ENCODE measurements around the gene ELOVL6. TPM values are rescaled to one million over a fixed set of nuclear protein-coding genes. Genes with fewer than 3 reads are reported as not detected.

Gene ELOVL6
- total and polyA plus RNA-seq, 2 of the 4 experiments (the other 2 are of a cell fraction), result 17.9 to 19.0 TPM

- Histone ChIP-seq H4K91ac (ENCODE audit: insufficient read depth, low read depth, low read length) (no peak overlapping the region), H2BK20ac (ENCODE audit: low read depth, low read length) (no peak overlapping the region), H3K4me2 (ENCODE audit: low read depth, low read length) (no peak overlapping the region), H3K56ac (ENCODE audit: extremely low read depth, insufficient read depth, low read length) (no peak overlapping the region), H2AK9ac (replicated peaks; ENCODE audit: low read depth, low read length, poor library complexity) (no peak overlapping the region), H3K14ac (replicated peaks; ENCODE audit: low read depth, low read length) (no peak overlapping the region), H3K9me1 (ENCODE audit: insufficient read depth, low read length) (no peaks in the 10 kb centered on the region), H4K5ac (ENCODE audit: low read depth, low read length) (no peak overlapping the region), H4K20me1 (ENCODE audit: insufficient read depth, low read length) (no peaks in the 10 kb centered on the region), H2BK15ac (ENCODE audit: low read depth, low read length) (no peak overlapping the region), H3K9me3 (ENCODE audit: control insufficient read depth, insufficient read depth, low read length) (no peaks in the 10 kb centered on the region), H3K79me1 (ENCODE audit: low read depth in 1 of 2, low read length in 2 of 2) (no peaks in the 10 kb centered on the region), H3K4me1 (ENCODE audit: control insufficient read depth, insufficient read depth, low read length) (no peaks in the 10 kb centered on the region), H2AK5ac (ENCODE audit: low read depth, low read length) (no peak overlapping the region), H4K8ac (ENCODE audit: low read depth in 2 of 2, low read length in 2 of 2) (no peak overlapping the region), H3K27ac (ENCODE audit: insufficient read depth, low read length) (no peak overlapping the region), H2AFZ (replicated peaks; ENCODE audit: low read length, poor library complexity) (no peak overlapping the region), H2BK120ac (ENCODE audit: low read depth, low read length) (no peak overlapping the region), H3K9ac (ENCODE audit: low read depth, low read length) (no peak overlapping the region), H2BK5ac (ENCODE audit: low read depth, low read length, poor library complexity, severe bottlenecking) (no peak overlapping the region), H3K4ac (ENCODE audit: low read depth, low read length) (no peak overlapping the region), H3K27me3 (ENCODE audit: control insufficient read depth, insufficient read depth, low read length) (peaks cover 3% of the 10 kb centered on the region; the same call in 1 of the 2 replicates), H3K23ac (ENCODE audit: low read depth, low read length) (no peak overlapping the region), H3K36me3 (ENCODE audit: control insufficient read depth, insufficient read depth, low read length) (no peaks in the 10 kb centered on the region), H3K4me3 (ENCODE audit: insufficient read depth, low read depth, low read length) (no peak overlapping the region), H3K18ac (ENCODE audit: low read depth, low read length) (no peak overlapping the region)
- in situ Hi-C loops (cut with MboI; ENCODE audit: low sequenced_read_pairs) (no loop called here), intact Hi-C loops (cut with micrococcal nuclease) (no loop called here), dilution Hi-C loops (cut with HindIII; ENCODE audit: low sequenced_read_pairs, unreplicated experiment) (no loop called here)
- no CpG with 5 or more reads among the region's 3 CpGs for WGBS, 2 experiments (ENCODE audit: extremely low coverage in 2 of 2, insufficient read length in 1 of 2)
- no peak for DNase-seq
- ATAC-seq (ENCODE audit: low read depth), result no peak
- ChIA-PET CTCF (interaction anchor here (0.8 to 1.5 kb wide), 2 partner anchors 16 to 27 kb away, joined by 4 read pairs; no protein-coding TSS in a partner anchor), POLR2A (ENCODE audit: unreplicated experiment) (no interaction called here)
- TF ChIP-seq FOS (IDR thresholded peaks at IDR 0.05; ENCODE audit: low read depth, low read length) (no peak), MAZ (IDR thresholded peaks at IDR 0.05; ENCODE audit: borderline replicate concordance, low read depth, low read length) (no peak), RAD21 (IDR thresholded peaks at IDR 0.05; ENCODE audit: low read length) (no peak), NFE2L2 (IDR thresholded peaks at IDR 0.05; ENCODE audit: low read depth, low read length) (no peak), MXI1 (IDR thresholded peaks at IDR 0.05; ENCODE audit: borderline replicate concordance, low read depth, low read length) (no peak), SMC3 (IDR thresholded peaks at IDR 0.05; ENCODE audit: low read depth, low read length) (no peak), POLR2A (IDR thresholded peaks at IDR 0.05; ENCODE audit: low read depth, low read length) (no peak), BHLHE40 (IDR thresholded peaks at IDR 0.05; ENCODE audit: low read depth, low read length) (no peak), CHD1 (IDR thresholded peaks at IDR 0.05; ENCODE audit: low read depth, low read length) (no peak), CEBPB (IDR thresholded peaks at IDR 0.05; ENCODE audit: low read depth, low read length) (no peak), RCOR1 (IDR thresholded peaks at IDR 0.05; ENCODE audit: insufficient replicate concordance, low read length) (no peak), ELK1 (IDR thresholded peaks at IDR 0.05; ENCODE audit: borderline replicate concordance, low read depth, low read length) (no peak), MAFK (IDR thresholded peaks at IDR 0.05; ENCODE audit: low read depth, low read length) (no peak), CTCF (conservative IDR thresholded peaks at IDR 0.05; ENCODE audit: low read depth, low read length) (no peak), USF2 (IDR thresholded peaks at IDR 0.05; ENCODE audit: low read depth, low read length) (no peak), RFX5 (IDR thresholded peaks at IDR 0.05; ENCODE audit: low read depth, low read length) (no peak)
- no TSS peak for BruUV-seq (replicated peaks)
Measured at GRCh38 chr4:110025718-110026117, 172.7 kb downstream of the ELOVL6 start.
